CD4-positive, alpha-beta T cell treated with Interferon alpha-2 for 1 hour (primary cell): Measurements from ENCODE around the gene C9orf85.

Experiments
- DNase-seq, 2 donors: peaks; one replicate each; pipeline ENCODE4 v3.0.0-alpha.2; 2020 to 2022

Gene C9orf85

DNA sequence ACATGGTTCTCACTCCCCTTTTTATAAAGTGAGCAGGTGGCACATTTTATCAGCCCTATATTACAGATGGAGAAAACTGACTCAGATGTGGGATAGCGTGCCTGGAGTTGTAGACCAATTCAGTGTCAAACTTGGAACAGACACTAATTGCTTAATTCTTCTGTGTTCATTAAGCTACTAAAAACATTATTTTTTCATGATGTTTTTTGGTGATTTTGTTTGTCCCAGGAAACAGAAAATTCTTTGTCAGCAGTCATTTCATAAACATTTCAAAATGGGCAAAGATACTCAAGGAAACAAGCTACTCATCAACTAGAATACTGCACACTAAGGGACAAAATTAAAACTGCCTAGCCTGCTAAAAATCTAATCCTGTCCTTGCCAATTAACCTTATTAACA, 2.6 kb upstream of the C9orf85 start:
- DNase-seq: no peak

DNA sequence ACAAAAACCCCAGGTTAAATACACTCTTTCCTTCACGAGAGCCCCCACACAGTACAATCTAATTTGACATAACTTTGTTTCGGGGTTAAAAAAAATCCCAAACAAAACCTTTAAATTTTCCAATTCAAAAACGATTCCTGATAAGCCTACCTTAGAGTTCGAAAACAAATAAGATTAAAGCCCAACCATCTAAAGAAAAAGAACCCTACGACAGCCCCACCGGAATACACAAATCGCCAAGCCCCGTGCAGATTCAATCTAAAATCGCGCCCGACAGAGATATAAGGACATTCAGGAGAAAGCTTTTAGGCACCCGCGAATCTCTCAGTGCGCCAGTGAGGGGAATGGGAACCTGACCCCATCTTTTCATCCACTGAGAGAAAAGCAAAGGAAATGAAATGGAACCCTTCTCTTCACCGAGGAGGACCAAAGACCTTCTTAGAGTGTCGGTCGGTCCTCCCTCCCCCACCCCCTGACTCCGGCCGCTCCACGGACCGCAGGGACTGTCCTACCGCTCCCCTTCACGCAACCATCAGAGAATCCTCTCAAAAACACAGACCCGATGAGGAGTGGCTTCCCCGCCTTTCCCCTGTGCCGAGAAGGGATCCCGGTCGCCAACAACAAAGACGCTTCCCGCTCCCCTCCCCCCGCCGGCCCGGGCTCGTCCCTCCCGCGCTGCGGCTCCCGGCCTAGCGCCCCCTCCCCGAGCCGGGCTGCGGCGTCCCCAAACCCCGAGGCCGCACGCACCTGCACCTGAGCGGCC, 1.4 kb upstream of the C9orf85 start:
- DNase-seq: peak in 1 of 2 donors; percentile 36

DNA sequence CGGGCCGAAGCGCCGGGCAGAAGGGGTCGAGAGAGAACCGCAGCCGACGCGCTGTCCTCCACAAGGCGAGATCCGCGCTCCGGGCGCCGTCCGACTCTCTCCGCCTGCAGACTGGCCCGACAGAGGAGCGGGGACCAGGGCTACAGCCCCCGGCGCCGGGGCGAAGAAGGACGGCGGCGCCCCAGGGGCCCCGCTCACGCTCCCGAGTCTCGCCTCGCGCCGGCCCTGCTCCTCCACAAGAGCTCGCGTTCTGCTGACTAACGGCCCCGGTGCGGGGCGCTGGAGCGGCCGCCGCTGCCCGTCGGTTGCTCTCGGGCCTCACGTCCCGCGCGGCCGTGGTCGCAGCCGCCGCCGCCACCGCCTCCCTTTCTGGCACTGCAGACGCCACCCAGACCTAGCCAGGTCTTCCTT, 784 bp upstream of the C9orf85 start:
- DNase-seq: no peak

DNA sequence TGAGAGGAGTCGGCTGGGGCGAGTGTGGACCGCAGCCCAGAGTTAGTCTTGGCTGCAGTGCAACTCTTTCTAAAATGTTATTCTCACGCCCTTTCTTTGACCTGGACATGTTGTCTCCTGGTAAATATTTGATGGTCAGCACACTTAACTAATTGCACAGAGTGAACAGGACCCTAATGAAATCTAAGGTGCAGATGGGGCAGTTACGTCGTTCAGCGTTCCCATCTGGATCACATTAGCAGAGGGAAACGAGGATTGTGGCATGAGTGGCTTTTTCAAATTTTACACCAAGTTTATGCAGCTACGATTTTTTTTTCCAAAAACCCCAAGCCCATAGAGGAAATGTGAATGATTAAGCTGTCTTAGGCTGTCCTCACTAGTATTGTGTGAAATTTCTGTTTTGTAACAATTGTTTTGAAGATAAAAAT, 483 bp downstream of the C9orf85 start:
- no peak for DNase-seq

DNA sequence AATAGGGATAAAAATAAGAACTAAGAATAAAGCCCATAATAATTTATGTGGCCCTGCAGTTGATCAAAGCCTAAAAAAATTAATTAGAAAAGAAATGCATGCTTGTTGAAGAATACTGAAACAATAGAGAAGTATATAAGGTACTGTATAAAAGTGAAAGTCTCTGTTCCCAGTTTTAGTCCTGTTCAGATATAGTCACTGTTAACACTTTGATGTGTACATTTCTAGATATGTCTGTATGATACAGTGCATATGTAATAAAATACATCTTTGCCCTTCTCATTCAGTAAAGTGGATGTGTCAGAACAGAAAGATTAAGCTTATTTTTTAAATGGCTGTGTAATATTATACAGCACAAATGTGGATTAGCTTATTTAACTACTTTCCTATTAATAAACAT, 4.1 kb downstream of the C9orf85 start:
- DNase-seq: no peak

DNA sequence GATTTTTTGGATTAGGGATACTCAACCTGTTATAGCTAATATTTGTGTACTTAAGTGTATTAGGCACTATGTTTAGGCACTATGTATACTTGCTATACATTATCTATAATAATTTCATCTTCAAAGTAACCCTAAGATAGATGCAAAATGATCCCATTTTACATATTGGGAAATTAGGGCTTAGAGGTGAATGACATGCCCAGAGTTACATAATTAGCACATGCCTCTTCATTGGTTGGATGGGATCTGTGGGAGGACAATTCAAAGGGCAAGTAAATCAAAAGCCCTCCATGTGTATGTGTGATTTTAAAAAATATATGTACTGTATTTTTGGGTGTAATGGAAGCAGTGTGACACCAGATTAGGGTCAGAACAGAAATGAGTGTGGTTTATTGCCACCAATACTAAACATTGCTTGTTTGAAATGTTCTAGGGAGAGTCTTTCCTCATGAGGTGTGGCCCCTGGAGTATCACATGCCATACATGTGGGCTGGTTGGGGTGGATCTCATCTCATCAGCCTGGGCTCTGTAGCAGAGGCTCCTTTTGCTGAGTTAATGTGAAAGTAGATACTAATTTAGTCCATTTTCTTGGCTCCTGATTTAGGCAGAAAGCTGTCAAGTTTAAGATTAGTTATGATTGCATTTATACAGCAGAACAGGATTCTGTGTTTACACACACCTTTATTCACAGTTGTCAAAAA, 5.5 kb downstream of the C9orf85 start:
- no peak for DNase-seq

DNA sequence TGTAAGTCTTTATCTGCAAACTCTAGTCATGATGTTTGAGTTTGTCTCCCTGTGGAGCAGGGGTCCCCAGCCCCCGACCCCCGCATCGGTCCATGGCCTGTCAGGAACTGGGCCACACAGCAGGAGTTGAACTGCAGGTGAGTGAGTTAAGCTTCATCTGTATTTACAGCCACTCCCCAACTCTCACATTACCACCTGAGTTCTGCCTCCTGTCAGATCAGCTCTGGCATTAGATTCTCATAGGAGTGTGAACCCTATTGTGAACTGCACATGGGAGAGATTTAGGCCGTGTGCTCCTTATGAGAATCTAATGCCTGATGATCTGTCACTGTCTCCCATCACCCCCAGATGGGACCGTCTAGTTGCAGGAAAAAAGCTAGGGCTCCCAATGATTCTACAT, 7.0 kb downstream of the C9orf85 start:
- DNase-seq: no peak

DNA sequence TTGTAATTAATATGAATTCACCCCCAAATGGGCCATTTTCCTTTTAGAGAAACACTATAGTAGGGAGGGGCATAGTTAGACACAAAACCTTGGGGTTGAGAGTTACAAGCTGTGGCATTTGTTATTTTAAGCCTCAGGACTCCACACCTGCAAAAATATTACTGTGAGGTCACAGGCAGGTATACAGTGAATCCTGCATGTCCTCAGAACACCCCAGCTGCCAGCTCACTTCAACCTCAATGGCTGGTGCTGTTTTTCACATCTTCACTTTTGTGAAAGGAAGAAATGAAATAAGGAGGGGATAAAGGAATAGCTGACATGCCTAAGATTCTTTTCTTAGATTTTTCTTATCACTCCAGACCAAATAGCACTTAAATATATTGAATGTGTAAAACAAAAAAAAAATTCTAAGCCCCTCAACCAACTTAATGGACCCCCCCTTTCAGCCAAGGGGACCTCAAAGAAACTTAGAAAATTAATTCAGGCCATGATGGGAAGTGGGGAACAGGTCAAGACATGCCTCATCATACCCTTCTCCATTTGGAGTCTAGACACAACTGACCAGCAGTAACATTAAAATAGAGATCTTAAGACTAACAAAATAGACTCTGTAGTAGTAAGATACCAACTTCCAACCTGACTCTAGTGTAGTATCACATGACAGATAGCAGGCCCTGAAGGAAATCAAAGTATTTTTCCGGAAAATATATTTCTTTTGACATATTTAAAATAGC, 9.2 kb downstream of the C9orf85 start:
- DNase-seq: no peak

DNA sequence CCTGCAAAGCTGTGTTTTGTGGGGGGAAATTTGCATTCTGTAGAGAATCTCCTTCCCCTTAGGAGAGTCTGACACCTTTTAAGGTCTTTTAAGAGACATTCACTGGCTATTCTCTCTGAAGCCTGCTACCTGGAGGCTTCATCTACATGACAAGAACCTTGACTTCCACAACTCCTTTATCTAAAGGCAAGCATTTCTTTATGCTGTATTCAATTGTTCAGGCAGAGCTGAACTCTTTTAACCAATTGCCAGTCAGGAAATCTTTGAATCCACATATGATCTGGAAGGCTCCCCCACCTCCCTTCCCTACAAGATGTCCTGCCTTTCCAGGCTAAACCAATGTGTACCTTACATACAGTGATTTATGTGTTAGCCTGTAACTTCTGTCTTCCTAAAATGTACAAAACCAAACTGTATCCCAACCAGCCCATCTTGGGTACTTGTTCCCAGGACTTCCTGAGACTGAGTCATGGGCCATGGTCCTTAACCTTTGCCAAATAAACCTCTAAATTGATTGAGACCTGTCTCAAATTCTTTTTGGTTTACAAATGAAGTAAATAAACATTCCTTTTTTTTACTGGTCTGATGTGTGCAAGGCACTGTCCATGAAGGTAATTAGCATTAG, 9.9 kb downstream of the C9orf85 start:
- no peak for DNase-seq

DNA sequence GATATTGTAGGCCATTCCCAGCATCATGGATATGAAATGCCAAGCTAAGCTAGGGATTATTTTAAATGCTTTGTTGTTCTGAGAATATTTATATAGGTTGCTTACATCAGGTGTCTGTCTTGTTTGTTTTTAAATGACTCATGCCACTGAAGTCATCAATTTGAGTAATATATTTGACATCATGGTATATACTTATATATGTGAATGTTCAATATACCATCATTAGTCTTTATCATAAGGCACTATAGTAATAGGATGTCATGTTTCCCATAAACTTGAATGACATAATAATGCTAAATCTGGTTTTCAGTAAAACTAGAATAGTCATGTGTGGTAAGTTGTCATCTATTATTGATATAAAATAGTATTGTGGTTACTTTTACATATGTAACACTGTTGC, 13.1 kb downstream of the C9orf85 start:
- no peak for DNase-seq

DNA sequence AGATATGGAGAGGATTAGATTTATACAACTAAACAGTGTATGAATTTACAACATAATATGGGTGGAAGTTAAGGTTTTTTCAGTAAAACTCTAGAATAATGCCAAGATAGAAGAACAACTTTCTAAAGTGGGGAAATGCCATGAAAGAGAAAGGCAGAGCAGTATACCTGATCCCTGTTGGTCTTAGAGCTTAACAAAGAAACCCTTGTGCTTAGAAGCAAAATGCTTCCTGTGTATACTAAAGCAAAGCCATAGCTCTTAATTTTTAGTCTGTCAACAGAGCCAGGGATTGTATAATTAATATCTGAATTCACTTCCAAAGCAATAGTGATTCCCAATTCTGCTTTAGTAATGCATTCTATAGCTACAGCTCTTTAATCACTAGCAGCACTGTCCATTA, 14.4 kb downstream of the C9orf85 start:
- DNase-seq: no peak

DNA sequence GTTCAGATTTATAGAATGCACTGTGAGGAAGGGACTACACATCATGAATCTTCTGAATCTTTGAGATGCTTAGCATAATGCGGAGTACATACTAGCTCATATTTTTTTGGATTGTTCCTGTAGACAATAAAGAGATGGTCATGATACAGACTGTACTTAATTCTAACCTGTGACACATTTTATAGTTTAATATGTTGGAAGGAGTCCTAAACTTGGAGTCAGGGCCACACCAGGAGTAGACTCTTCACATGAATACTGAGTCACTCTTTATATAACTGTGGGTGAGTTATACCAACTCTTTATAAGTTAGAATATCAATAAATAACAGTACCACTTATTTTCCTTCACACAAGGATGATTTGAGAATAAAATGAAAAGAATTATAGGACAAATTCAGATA, 16.9 kb downstream of the C9orf85 start:
- DNase-seq: no peak

DNA sequence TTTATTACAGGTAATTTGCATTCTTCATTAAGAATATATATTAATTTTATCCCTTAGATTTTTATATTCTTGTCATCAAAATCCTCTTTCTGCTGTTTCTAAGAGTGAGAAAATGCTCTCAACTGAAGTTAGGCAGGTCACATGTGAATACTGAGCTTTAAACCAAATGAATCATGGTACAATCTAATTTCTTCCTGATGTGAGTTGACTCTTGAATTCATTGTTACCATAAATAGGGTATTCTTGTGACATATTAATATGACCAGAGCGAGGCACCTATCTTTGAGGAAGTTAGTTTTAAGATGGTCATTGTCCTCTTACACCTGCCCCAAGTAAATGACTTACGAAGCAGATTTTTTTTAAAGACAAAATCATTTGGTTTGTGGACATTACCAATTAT, 17.4 kb downstream of the C9orf85 start:
- no peak for DNase-seq

DNA sequence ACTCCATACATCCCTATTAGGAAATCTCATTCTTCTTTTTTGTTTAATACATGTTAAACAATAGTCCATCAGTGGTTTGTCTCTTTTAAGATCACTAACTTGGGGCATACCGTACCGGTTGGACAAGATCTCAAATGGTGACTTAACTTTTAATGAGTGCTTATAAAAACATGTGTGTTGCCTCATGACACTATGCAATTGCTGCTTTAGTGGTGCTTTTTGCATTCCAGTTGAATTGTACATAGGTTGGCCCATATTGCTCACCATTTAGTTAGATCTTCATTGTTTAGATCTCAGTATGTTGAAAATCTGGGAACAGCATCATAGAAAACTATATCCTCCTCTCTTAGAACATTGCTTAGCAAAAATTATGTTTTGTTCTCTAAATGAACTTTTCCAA, 17.8 kb downstream of the C9orf85 start:
- DNase-seq: no peak

DNA sequence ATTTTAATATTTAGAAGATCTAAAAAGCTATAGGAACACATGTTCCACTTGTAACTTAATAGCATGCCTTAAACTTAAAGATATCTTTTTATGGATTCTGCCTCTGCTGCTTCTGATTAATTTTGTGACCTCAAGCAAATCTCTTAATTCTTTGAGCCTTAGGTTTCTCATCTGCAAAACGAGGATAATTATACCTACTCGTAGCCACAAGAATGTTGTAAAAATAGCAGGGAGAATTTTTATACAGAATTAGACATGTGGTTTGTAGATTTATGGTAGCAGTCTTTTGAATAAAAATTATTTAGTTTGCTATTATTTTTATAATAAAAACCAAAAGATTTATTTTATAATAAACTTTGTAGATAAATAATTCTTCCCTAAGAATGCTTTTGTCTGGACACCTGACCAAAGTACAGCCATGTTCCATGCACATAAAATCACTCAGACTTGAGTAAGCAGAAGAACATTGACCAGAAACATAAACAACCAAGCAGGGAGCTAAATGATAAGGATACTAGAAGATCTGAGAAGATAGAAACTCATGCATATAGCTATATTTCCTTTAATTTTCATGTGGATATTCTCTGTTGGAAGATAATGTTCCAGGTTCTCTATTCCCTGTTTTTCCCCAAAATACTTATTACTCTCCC, 18.5 kb downstream of the C9orf85 start:
- DNase-seq: no peak

DNA sequence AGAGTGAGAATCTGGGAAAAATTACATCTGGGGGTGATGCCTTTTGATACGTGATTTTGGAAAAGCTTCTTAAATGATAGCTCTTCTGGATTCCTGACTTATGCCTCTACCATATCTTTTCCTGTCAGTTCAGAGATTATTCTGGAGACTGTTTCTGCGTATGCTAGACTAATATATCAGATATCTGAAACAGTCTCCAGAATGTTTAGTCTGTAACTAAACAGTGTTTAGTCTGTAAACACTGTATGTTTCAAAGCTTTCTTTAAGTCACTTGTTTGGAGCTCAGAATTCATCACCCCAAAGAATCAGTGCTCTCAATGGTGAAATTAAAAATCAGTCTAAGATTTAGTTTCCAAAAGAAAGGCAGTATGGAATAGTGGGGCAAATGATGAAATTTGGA, 19.7 kb downstream of the C9orf85 start:
- no peak for DNase-seq

DNA sequence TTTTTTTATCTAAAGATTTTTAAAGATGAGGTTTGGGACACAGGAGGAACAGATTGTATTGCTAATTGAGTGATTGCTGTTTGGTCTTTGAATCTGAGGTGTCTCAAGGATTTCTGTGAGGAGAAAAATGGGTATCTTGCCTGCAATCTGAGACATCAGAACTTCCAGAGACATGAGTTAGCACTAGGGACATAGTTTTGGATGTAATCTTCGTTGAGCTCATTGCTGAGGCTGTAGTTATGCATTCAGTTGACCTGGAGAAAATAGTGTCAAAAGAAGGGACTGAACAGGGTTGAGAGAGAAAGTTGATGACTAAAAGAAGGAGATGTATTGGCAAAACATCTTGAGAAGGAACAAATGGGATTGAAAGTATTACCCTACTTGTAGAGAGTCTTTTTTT, 24.6 kb downstream of the C9orf85 start:
- DNase-seq: no peak

DNA sequence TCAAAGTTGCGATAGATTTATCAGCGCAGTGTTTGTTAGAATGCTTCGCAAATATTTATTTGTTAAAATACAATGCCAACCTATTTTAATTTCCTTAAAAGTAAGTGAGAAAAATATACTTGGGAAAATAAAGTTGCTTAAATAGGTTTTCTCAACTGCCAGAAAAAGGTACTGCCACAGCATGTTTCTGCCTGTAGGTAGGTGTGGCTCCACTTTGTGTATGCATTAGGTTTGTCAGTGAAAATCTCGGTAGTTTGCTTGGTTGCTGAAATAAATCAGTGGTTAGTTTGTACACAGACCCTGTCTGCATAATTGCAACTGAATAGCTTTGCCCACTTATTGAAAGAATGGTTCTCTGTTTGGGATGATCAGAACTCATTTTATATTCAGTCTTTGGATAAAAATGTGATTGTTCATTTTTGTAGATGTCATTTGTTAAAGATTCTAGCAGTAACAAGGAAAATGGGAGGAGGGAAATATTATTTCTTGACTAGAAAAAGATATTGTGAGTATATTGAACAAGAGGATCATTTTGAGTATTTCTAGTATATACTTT, 25.7 kb downstream of the C9orf85 start:
- no peak for DNase-seq

DNA sequence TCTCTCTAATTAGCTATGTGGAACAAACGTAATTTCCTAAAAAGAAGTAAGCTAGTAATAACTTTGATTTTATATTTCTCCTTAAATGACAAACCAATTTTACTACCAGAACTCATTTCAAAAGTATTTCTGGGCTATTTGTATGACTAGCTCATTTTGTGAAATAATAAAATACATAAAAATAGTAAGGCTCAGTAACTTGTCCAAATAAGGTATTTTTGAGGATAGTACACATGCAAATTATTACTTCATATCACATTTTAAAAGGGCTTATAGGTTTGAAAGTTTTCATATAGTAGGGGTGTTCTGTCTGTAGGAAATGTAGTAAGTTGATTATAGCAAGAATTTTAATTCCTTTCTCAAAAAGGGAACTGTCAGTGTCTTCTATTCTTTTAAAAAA, 26.5 kb downstream of the C9orf85 start:
- DNase-seq: no peak

DNA sequence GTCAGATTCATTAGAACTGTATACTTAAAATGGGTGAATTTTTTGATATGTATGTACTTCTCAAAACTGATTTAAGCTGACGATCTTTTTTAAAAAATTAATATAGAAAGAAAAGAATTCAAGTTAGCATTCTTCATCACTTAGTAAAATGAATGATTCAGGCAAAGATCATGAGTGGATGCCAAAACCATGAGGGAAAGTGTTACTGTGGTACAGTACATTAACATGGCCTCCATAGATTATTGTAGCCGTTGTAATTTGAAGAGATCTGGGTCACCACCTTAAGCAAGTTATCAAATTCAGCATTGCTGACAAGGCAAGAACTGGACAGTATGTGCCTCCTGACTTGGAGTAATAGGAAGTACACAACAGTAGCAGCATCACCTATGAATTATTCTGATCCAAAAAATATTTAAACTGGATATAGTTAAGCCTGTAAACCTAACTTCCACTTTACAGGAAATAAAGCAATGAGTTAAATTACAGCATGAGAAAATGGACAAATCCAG, 29.7 kb downstream of the C9orf85 start:
- no peak for DNase-seq

DNA sequence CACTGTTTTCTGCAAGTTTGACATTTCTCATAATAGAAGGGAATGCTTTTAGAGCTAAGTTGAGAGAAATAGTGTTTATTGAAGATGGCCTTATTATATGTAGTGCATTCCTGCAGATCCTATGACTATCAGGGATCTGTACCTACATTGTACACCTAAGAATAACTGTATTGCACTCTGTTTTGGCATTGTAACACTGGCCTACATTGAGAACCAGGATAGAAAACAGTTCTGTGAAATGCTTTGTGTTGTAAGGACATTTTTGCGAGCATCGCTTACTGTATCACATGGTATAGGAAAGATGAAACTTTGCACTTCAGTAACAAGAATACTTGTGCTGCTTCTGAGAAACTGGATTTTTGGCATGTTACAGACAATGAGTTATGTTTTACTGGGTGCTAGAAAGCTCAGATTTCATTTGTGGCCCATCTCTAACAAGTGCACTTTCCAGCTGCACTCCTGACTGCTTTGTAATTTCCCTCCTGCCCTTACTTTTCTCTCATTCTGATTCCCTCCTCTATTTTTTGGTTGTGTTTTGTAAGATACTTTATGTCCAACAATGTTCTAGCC, 30.6 kb downstream of the C9orf85 start:
- no peak for DNase-seq

DNA sequence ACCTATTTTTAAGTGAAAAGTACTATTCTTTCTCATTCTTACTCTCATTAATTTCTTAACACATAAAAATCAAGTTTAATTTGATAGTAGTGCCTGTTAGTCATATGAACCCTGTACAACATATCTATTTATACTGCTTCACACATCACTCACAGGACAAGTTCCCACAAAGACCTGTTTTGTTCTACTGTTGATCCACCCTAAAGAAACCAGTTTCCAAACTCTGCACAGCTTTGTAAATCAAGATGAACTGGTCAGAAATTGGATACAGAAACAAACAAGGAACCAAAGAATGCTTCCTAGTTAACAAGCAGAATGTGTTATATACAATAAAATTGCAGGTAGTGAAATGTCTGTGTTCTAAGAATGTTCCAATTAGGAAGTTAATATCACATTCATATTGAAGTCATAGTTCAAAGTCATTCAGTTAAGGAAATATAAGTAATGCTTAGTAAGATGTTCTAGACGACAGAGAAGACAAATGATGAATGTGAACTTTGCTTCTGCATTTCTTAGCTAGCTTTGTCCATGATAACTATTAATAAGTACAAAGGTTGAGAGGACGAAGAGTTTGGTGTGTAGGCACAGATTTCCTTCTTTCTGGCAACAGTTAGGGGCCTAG, 33.4 kb downstream of the C9orf85 start:
- DNase-seq: no peak
